Ovary (tissue), 9 donors: Measurements from ENCODE around the gene MINDY2. TPM values are rescaled to one million over a fixed set of nuclear protein-coding genes. Genes with fewer than 3 reads are reported as not detected.

Source experiments
- DNase-seq, 5 donors: peaks; one replicate each; pipeline ENCODE4 v3.0.0-alpha.2; 2019 to 2020
- H3K27ac ChIP-seq, 2 donors: fragments of 200-600 bp; one replicate each; pipeline versions ENCODE4 v1.5.1 to v1.8.0; 2019 to 2022
- H3K27me3 ChIP-seq: fragments of 200-600 bp; one replicate; pipeline ENCODE4 v1.8.0; 2022
- H3K36me3 ChIP-seq: fragments of 200-600 bp; sonication (generic); one replicate; pipeline ENCODE4 v1.5.1; 2019
- H3K4me1 ChIP-seq: one replicate; pipeline ENCODE4 v1.8.1; 2013; ENCODE audit warnings: mild to moderate bottlenecking, moderate library complexity; ENCODE audit not compliant: insufficient read depth
- H3K4me3 ChIP-seq: fragments of 200-600 bp; sonication (generic); one replicate; pipeline ENCODE4 v1.5.1; 2017
- H3K9me3 ChIP-seq, 2 donors: fragments of 200-600 bp in 1 of 2; sonication (generic) in 1 of 2; one replicate each; pipeline versions ENCODE4 v1.5.1 to v1.8.1; 2013 to 2019; ENCODE audit warnings: mild to moderate bottlenecking in 1 of 2, moderate library complexity in 1 of 2
- EP300 ChIP-seq: sonication (generic); formaldehyde crosslinking; IDR thresholded peaks from one replicate; pipeline ENCODE4 v1.6.1; 2017; ENCODE audit warnings: antibody characterized with exemption
- POLR2A ChIP-seq: fragments of 450-650 bp; IDR thresholded peaks from one replicate; pipeline ENCODE4 v1.6.1; 2017; ENCODE audit warnings: antibody characterized with exemption, mild to moderate bottlenecking, moderate library complexity
- WGBS, 3 donors: extraction: QIAGEN DNeasy Blood & Tissue Kit in 1 of 3; methylation state at CpG; one replicate each; pipeline versions ENCODE4 v1.1.5 to v1.1.7; 2013 to 2017; 5-methylcytosine and 5-hydroxymethylcytosine counted together
- intact Hi-C, 4 donors: fragments of 100-400 bp; cut with DNase I; formaldehyde crosslinking; loops; one replicate each; pipeline versions ENCODE4 v1.11.0 to v1.15.1; 2022 to 2023
- polyA plus RNA-seq, 2 donors: library from polyadenylated mRNA; stranded (reverse); fragments of 200-250 nt in 1 of 2; fragments of 350-450 nt in 1 of 2; fragmentation: Illumina TruSeq in 1 of 2; extraction: RNeasy Lipid Tissue Mini Kit (QIAGEN cat#74804) in 1 of 2; gene quantifications; one replicate each; pipeline ENCODE4 v1.2.3, GENCODE V29; 2013 to 2014
- total RNA-seq, 7 donors: library from RNA; depleted of rRNA in 2 of 7; stranded (reverse); fragments of >200 nt in 2 of 7; fragmentation: NEBNext Ultra II Directional in 3 of 7; extraction: Animal tissue kit (Norgen Biotek cat#: 25700) in 3 of 7; gene quantifications; one replicate each; pipeline versions ENCODE4 v1.1.0 to v1.2.4, GENCODE V29; 2016 to 2023
- TF ChIP-seq, protein P1 (sequence below), 3 donors: fragments of 450-650 bp in 2 of 3; fragments of 200-600 bp in 1 of 3; IDR thresholded peaks; one replicate each; pipeline versions ENCODE4 v1.5.1 to v1.8.0; 2016 to 2022; ENCODE audit warnings: antibody characterized with exemption in 3 of 3, mild to moderate bottlenecking in 1 of 3
- donor health status: DM: no; HTN: no; CAD: no; lungs with moderate emphysema.
- donor health status: DM: no; HTN: no; CAD: no.
- donor health status: Bipolar disorder and iron deficiency.
- donor health status: DM: yes; HTN: yes; CAD: no.
- donor health status: DM: no; HTN: no; CAD: no.
- donor health status: DM: yes; HTN: yes; CAD: no.

MINDY2 gene
- total and polyA plus RNA-seq, 9 donors: 5.7 to 32.6 (median 18.0) TPM

DNA sequence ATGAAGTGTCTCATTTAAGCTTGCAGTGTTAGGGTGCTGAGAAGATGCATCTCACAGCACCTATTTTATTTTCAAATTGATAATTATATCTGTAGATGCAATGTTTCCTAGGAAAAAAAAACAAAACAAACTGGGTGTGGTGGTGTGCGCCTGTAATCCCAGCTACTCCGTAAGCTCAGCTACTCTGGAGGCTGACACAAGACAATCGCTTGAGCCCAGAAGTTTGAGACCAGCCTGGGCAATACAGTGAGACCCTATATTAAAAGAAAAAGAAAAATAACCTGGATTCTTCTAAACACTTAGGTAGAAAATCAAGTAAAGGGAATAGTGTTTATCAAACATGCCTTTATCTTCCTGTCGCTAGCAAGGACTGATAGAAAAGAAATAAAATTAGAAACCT lies 1.9 kb downstream of the MINDY2 start:
- TF ChIP-seq POLR2A (no peak), EP300 (no peak)
- TF ChIP-seq, protein P1, sequence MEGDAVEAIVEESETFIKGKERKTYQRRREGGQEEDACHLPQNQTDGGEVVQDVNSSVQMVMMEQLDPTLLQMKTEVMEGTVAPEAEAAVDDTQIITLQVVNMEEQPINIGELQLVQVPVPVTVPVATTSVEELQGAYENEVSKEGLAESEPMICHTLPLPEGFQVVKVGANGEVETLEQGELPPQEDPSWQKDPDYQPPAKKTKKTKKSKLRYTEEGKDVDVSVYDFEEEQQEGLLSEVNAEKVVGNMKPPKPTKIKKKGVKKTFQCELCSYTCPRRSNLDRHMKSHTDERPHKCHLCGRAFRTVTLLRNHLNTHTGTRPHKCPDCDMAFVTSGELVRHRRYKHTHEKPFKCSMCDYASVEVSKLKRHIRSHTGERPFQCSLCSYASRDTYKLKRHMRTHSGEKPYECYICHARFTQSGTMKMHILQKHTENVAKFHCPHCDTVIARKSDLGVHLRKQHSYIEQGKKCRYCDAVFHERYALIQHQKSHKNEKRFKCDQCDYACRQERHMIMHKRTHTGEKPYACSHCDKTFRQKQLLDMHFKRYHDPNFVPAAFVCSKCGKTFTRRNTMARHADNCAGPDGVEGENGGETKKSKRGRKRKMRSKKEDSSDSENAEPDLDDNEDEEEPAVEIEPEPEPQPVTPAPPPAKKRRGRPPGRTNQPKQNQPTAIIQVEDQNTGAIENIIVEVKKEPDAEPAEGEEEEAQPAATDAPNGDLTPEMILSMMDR (IDR thresholded peaks at IDR 0.05): no peak
- WGBS, 3 donors: 50 to 62% (median 52%) methylated on average over 4 of the region's 4 CpGs
- H3K27ac ChIP-seq: no peak overlapping the region

GRCh38 chr15:58775402-58775801 lies 4.3 kb downstream of the MINDY2 start:
- H3K36me3 ChIP-seq: no peaks in the 10 kb centered on the region
- 95 to 99% (median 97%) methylated on average over 3 of the region's 3 CpGs for WGBS, 3 donors
- no peak overlapping the region for H3K4me3 ChIP-seq
- H3K4me1 ChIP-seq: peaks cover 9% of the 10 kb centered on the region
- TF ChIP-seq, protein P1 (IDR thresholded peaks at IDR 0.05): no peak
- TF ChIP-seq EP300 (no peak), POLR2A (no peak)
- no peak overlapping the region for H3K27ac ChIP-seq
- H3K27me3 ChIP-seq: no peaks in the 10 kb centered on the region
- DNase-seq: no peak
- intact Hi-C loops: no loop called here
- H3K9me3 ChIP-seq: no peaks in the 10 kb centered on the region

More for the DNA sequence above, 1.9 kb downstream of the MINDY2 start:
- Histone ChIP-seq H3K4me1 (peaks cover 9% of the 10 kb centered on the region), H3K9me3 (no peaks in the 10 kb centered on the region), H3K36me3 (no peaks in the 10 kb centered on the region), H3K4me3 (peak overlapping the region; percentile 92), H3K27me3 (no peaks in the 10 kb centered on the region)
- DNase-seq: no peak
- intact Hi-C loops: no loop called here

DNA sequence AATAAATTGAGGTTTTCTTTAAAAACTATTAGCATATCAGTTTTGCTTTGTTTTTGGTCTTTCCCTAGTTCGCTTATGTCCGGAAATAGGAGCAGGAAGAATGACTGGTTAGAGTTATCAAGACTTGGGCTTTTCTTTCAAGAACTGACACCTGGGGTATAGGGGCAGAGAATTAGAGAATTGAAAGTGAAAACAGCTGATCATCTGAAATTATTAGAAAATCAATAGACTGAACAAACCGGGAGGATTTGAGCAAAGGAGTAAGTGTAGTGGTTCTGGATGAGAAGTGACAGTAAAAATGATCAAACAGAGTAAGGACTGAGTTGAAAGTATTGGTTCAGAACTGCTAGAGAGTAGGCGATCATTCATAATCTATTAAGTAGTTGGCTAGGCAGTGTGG lies 6.0 kb downstream of the MINDY2 start:
- WGBS, 3 donors: 82 to 87% (median 86%) methylated on average over 4 of the region's 4 CpGs
- H3K4me1 ChIP-seq: peaks cover 9% of the 10 kb centered on the region

DNA sequence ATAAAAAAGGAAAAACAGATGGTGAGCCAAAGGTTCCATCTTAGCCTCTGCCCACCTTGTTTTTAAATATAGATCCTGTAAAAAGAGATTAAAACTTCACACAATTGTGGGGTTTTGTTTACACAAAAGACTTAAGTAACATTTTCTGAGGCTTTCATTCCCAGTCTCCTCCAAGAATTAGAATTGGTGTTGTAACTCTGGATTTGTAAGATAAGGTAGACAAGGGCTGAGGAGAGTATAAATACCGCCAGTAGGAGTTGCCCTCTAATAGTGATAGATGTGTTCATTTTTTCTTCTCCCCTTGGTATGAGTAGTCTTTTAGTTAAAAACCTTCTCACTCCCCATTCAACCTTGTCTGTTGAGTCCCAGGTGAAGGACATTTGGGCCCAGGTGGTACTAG lies 8.5 kb downstream of the MINDY2 start:
- Histone ChIP-seq H3K9me3 (no peaks in the 10 kb centered on the region), H3K4me3 (no peak overlapping the region), H3K27me3 (no peaks in the 10 kb centered on the region), H3K4me1 (peaks cover under 1% of the 10 kb centered on the region), H3K36me3 (no peaks in the 10 kb centered on the region), H3K27ac (no peak overlapping the region)
- DNase-seq: no peak
- TF ChIP-seq EP300: no peak
- TF ChIP-seq, protein P1 (IDR thresholded peaks at IDR 0.05): no peak
- no peak for TF ChIP-seq POLR2A
- WGBS, 3 donors: 80 to 93% (median 88%) methylated on average over 1 of the region's 1 CpG
- intact Hi-C loops: no loop called here

More for the DNA sequence above, 6.0 kb downstream of the MINDY2 start:
- Histone ChIP-seq H3K9me3 (no peaks in the 10 kb centered on the region), H3K27me3 (no peaks in the 10 kb centered on the region), H3K36me3 (no peaks in the 10 kb centered on the region), H3K4me3 (no peak overlapping the region), H3K27ac (no peak overlapping the region)
- no peak for TF ChIP-seq POLR2A
- TF ChIP-seq, protein P1 (IDR thresholded peaks at IDR 0.05): no peak
- TF ChIP-seq EP300: no peak
- DNase-seq: no peak
- intact Hi-C loops: no loop called here
